Thyroid gland (tissue), 4 donors: ENCODE data around the gene NSL1.

Experiments used
- POLR2A ChIP-seq, 2 donors: fragments of 450-650 bp; IDR thresholded peaks; one replicate each; pipeline ENCODE4 v1.6.1; 2017; ENCODE audit warnings: antibody characterized with exemption in 2 of 2, mild to moderate bottlenecking in 2 of 2, moderate library complexity in 1 of 2
- TF ChIP-seq, protein P1 (sequence below), 6 experiments: fragments of 200-600 bp in 3 of 6; fragments of 450-650 bp in 3 of 6; sonication (generic) in 3 of 6; IDR thresholded peaks; one replicate each; pipeline ENCODE4 v1.5.1; 2016 to 2019; ENCODE audit warnings: antibody characterized with exemption in 6 of 6, mild to moderate bottlenecking in 2 of 6, inconsistent platforms in 1 of 6, moderate library complexity in 1 of 6

DNA sequence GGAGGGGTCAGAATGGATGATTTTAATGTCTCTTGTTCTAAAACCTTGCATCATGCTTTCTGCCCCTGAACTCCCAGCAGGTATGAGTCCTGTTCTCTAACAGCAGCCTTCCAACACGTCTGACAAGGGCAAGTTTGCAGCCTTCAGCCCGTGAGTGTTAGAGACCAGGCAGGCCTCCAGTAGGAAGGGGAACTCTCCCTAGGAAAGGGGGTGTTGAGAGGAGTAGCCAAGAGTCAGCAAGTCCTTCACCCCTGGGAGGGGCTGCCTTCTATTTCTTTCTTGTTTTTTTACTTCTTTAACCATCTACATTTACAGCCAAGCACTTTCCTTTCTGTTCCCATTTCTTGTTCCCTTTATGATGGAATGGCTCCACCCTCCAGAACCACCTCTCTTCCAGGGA, 106.1 kb downstream of the NSL1 start:
- TF ChIP-seq, protein P1, sequence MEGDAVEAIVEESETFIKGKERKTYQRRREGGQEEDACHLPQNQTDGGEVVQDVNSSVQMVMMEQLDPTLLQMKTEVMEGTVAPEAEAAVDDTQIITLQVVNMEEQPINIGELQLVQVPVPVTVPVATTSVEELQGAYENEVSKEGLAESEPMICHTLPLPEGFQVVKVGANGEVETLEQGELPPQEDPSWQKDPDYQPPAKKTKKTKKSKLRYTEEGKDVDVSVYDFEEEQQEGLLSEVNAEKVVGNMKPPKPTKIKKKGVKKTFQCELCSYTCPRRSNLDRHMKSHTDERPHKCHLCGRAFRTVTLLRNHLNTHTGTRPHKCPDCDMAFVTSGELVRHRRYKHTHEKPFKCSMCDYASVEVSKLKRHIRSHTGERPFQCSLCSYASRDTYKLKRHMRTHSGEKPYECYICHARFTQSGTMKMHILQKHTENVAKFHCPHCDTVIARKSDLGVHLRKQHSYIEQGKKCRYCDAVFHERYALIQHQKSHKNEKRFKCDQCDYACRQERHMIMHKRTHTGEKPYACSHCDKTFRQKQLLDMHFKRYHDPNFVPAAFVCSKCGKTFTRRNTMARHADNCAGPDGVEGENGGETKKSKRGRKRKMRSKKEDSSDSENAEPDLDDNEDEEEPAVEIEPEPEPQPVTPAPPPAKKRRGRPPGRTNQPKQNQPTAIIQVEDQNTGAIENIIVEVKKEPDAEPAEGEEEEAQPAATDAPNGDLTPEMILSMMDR (IDR thresholded peaks at IDR 0.05) = no peak
- no peak for TF ChIP-seq POLR2A (IDR thresholded peaks at IDR 0.05)
